IPS-NIHi7 (cell line): ENCODE measurements around the gene HDC.
A peak's percentile ranks its signal among the peaks of the same experiment; 100 is the strongest.

Experiments used
- DNase-seq: peaks from one replicate; pipeline ENCODE4 v3.0.0; 2012; ENCODE audit warnings: mixed read lengths; ENCODE audit errors: extremely low spot score

Gene HDC

DNA sequence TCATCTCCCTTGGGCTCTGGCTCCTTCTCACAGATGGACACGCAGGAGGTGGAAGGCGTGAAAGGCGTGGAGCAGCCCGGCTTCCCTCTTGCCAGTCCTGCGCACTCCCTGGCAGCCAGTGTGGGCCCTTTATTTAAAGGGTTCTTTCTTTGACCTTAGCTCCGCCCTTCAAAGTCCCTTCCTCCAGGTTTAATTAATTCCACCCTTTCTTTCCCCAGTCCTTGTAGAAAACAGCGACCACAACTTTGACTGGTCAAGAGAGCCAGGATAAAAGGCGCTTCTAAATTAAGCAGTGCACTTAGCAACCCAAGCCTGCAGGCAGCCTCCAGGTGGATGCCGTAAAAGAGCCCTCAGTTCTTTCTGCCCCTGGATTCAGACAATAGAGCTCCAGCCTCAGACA lies at the start of gene HDC:
Gene HDC, minus strand, starts transcription at position 107 of the 400 bp plus-strand sequence. Its CDS starts 103 bp downstream, at position 4.
- DNase-seq: no peak

- DNase-seq: no peak
These were observed 47.1 kb upstream of the HDC start for GRCh38 chr15:50312636-50313035.

- no peak for DNase-seq
These were observed 42.3 kb upstream of the HDC start for GRCh38 chr15:50307799-50308198.

DNA sequence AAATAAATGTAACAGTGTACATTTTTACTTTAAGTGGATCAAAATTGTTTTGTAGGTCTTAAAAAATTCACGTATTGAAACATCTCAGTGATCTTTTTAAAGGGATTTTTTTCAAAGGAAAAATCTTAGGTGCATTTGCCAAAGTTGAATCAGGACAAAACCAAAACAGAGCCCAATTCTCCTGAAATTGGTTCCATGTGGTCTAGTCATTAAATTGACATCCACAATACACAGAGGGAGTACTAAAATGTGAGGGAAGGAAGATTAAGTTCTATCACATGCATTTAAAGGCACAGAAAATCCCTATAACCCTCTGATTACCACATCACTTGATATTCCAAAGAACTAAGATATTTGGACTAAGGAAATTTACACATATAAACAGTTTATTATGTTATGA lies 39.3 kb upstream of the HDC start:
- no peak for DNase-seq

GRCh38 chr15:50302581-50302980 lies 37.1 kb upstream of the HDC start:
- no peak for DNase-seq

- no peak for DNase-seq
These were observed 32.8 kb upstream of the HDC start for GRCh38 chr15:50298340-50298739.

DNA sequence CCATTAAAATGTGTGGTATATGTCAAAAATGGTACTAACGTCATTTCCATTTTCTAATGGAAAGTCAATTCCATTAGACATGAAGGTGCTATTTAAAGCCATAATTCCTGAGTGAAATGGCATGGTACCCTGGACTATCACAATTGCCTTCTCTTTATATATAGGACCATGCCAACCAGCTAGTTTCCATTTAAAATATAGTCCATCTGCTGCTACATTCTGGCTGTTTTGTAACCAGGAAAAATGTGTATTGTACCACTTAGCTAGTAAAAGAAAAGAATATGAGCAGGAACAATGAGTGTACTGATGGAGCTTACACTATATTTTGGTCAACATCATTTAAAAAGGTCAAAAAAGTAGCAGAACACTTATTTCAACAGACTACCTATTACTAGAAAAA lies 30.4 kb upstream of the HDC start:
- no peak for DNase-seq

DNA sequence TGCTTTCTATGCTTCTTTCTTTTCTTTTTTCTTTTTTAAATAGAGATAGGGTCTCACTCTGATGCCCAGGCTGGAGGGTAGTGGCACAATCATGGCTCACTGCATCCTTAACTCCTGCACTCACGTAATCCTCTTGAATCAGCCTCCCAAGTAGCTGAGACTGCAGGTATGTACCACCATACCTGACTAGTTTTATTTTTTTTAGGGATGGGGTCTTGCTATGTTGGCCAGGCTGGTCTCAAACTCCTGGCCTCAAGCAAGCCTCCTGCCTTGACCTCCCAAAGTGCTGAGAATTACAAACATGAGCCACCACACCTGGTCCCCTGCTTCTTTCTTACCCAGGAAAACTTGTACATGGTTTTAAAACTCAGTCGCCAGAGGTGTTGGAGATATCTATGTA lies 24.2 kb upstream of the HDC start:
- DNase-seq: no peak

GRCh38 chr15:50287324-50288116 lies 22.0 kb upstream of the HDC start:
- no peak for DNase-seq

DNA sequence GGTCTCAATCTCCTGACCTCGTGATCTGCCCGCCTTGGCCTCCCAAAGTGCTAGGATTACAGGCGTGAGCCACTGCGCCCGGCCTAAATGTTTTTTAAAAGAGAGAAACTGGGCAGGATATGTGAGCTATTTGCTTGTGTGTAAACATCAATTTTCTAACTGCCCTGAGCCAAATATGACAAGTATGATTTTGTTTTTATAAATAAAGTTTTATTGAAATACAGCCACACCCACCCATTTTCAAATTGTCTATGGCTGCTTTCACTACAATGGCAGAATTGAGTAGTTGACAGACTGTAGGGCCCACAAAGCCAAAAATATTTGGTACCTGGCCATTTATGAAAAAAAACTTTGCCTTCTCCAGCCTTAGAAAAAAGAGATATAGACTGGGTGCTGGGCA lies 15.9 kb upstream of the HDC start:
- DNase-seq: no peak

DNA sequence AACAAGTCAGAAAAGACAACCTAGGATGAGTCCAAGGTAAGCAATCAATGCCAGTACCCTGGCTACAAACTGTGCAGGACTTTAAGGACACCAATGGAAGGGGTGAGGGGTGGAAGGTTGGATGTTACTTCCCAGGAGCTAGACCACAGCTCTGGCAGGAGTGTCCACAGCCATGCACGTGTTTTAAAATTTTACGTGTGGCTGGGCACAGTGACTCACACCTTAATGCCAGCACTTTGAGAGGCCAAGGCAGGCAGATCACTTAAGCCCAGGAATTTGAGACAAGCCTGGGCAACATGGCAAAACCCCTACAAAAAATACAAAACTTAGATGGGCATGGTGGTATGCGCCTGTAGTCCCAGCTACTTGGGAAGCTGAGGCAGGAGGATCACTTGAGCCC lies 14.7 kb upstream of the HDC start:
- DNase-seq: no peak

DNA sequence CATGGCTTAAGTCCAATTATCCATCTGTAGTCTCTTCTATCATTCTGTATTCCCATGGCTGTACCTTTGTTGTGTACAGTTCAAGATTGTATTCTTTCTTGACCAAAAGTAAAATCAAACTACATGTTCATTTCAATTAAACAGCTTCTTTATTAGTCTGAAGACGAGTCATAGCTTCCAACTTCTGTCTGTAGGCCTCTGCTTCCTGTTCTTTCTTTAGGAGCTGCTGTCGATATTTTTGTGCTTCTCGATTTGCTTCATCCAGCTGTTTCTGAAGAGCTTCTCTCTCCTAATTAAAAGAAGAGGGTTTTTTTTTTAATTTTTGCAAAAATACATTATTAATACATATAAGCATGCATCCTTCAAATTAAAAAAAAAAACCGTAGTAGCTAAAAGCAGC lies 13.0 kb upstream of the HDC start:
- DNase-seq: no peak

GRCh38 chr15:50277370-50277769 lies 11.8 kb upstream of the HDC start:
- DNase-seq: no peak

DNA sequence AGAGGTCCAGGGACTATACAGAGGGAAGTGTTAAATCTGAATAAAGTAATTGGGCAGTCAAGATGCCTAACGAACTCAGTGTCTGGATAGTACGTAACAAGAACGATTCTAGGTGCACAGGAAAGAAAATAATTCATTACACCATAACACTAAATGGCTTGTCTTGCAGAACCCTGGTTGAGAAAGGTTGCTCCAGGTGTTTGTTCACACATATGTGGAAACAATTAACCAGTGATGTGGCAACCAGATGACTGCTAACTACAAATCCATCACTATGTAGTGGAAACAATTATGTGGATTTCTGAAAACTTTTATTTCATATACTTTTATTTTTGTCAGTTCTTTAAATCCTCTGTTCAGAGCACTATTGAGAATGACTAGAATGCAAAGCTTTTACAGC lies 10.4 kb upstream of the HDC start:
- no peak for DNase-seq

GRCh38 chr15:50275091-50275490 lies 9.6 kb upstream of the HDC start:
- DNase-seq: no peak

- DNase-seq: no peak
These were observed 2.1 kb upstream of the HDC start for GRCh38 chr15:50267577-50267976.

GRCh38 chr15:50262533-50262932 lies 3.0 kb downstream of the HDC start:
- no peak for DNase-seq

- peak; percentile 48 for DNase-seq
These were observed 3.5 kb downstream of the HDC start for GRCh38 chr15:50261981-50262380.

DNA sequence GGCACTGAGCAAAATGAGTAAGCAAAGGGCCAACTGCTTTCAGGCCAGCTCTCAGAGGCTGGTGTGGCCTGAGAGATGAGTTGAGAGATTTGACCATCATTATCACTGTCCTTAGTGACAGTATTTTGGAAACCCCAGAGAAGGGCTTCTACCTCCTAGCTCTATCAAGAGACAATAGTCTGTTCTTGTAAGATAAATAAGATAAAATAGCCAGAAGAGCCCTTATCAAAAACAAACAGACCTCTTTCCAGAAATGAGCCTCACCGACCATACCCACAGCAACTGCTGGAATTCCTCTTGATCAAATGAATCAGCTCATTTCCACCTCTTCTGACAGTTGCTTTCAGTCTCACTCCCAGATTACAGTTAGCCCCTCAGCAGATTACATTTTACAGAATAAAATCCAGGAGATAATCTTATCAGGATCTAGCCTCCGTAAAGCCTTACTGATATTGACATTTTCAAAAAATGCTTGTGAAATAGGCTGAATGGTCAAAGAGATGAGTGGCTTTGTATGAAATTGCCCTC lies 4.5 kb downstream of the HDC start:
- DNase-seq: no peak

- DNase-seq: no peak
These were observed 6.2 kb downstream of the HDC start for GRCh38 chr15:50259276-50259675.

- DNase-seq: no peak
These were observed 7.6 kb downstream of the HDC start for GRCh38 chr15:50257924-50258323.

DNA sequence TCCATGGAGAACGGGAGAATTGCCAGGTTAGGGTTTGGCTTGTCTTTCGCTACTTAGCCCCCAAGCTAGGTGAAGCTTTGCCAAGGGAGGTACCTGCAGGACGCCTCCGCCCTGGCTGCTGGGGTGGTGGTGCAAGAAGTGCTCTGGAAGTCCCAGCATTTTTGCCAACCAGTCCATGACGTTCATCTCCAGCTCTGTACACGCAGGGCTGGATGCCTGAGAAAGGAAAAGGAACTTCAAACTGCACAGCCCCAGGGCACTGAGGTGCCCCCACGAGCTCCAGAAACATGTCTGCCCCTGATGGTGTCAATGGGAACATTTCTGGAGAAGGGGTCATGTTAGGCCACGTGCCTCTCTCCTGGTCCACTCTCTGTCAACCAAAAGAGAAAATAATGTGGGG lies 8.2 kb downstream of the HDC start:
- DNase-seq: no peak

GRCh38 chr15:50256188-50257041 lies 9.1 kb downstream of the HDC start:
- DNase-seq: no peak
